Caco-2 (cell line): ENCODE measurements around the gene WNT10A. TPM values are rescaled to one million over a fixed set of nuclear protein-coding genes. Genes with fewer than 3 reads are reported as not detected.

ENCODE experiments used
- BruUV-seq: library from RNA; stranded (reverse); fragments of 400-500 nt; replicated peaks from 2 replicates; lab custom pipeline; 2021; lab: Mats Ljungman, UMichigan
- CTCF ChIA-PET: fragments of 300-600 bp; sonication (Branson Sonifier 250); formaldehyde crosslinking; loops from one replicate; lab custom pipeline; 2022; ENCODE audit warnings: antibody characterized with exemption; lab: Charles Lee
- POLR2A ChIA-PET: fragments of 300-600 bp; sonication (Branson Sonifier 250); formaldehyde crosslinking; loops from one replicate; lab custom pipeline; 2022; ENCODE audit warnings: antibody characterized with exemption; lab: Charles Lee
- DNase-seq, 2 experiments: peaks; one replicate each; pipeline versions ENCODE4 v3.0.0 to v3.0.0-alpha.2; 2020 to 2022
- H3K27me3 ChIP-seq: replicated peaks from 2 replicates; pipeline ENCODE4 v1.6.0; 2011; ENCODE audit warnings: low read length; ENCODE audit not compliant: control insufficient read depth, insufficient read depth
- H3K36me3 ChIP-seq: 2 replicates; pipeline ENCODE4 v1.5.1; 2011; ENCODE audit warnings: low read length; ENCODE audit not compliant: control insufficient read depth, insufficient read depth
- H3K4me1 ChIP-seq: fragments of 250-450 bp; sonication (Bioruptor Pico); 2 replicates; pipeline ENCODE4 v1.5.1; 2020; ENCODE audit warnings: mild to moderate bottlenecking
- H3K4me3 ChIP-seq: 2 replicates; pipeline ENCODE4 v1.5.1; 2011; ENCODE audit warnings: low read depth, mild to moderate bottlenecking, control low read depth, low read length
- H3K9me3 ChIP-seq: fragments of 250-450 bp; sonication (Bioruptor Pico); 2 replicates; pipeline ENCODE4 v1.5.1; 2020; ENCODE audit warnings: mild to moderate bottlenecking, moderate library complexity
- H3K27ac Mint-ChIP-seq: one replicate; pipeline ENCODE4 v1.8.0; 2022; ENCODE audit warnings: mixed read lengths; ENCODE audit not compliant: unreplicated experiment
- H3K27me3 Mint-ChIP-seq: one replicate; pipeline ENCODE4 v1.8.0; 2022; ENCODE audit warnings: mixed read lengths; ENCODE audit not compliant: insufficient read depth, unreplicated experiment
- H3K36me3 Mint-ChIP-seq: one replicate; pipeline ENCODE4 v1.8.0; 2022; ENCODE audit warnings: mild to moderate bottlenecking, mixed read lengths; ENCODE audit not compliant: insufficient read depth, unreplicated experiment
- H3K4me1 Mint-ChIP-seq: one replicate; pipeline ENCODE4 v1.8.0; 2022; ENCODE audit warnings: low read depth, mixed read lengths; ENCODE audit not compliant: unreplicated experiment
- H3K4me3 Mint-ChIP-seq: one replicate; pipeline ENCODE4 v1.8.0; 2022; ENCODE audit warnings: mild to moderate bottlenecking, moderate library complexity, mixed read lengths; ENCODE audit not compliant: unreplicated experiment
- H3K9me3 Mint-ChIP-seq: one replicate; pipeline ENCODE4 v1.8.0; 2022; ENCODE audit warnings: mixed read lengths; ENCODE audit not compliant: unreplicated experiment
- CTCF ChIP-seq, 2 experiments: fragments of 200-600 bp in 1 of 2; IDR thresholded peaks; 1 replicate in 1 of 2; 2 replicates in 1 of 2; pipeline versions ENCODE4 v1.5.1 to v1.8.0; 2011 to 2022; ENCODE audit warnings: antibody characterized with exemption in 1 of 2, control low read depth in 1 of 2, inconsistent platforms in 1 of 2, low read depth in 1 of 2, low read length in 1 of 2, mild to moderate bottlenecking in 1 of 2, moderate library complexity in 1 of 2; ENCODE audit not compliant: insufficient read depth in 1 of 2, severe bottlenecking in 1 of 2, unreplicated experiment in 1 of 2
- intact Hi-C: fragments of 100-400 bp; cut with micrococcal nuclease; formaldehyde crosslinking; loops from one replicate; pipeline ENCODE4 v1.10.0; 2022; ENCODE audit not compliant: unreplicated experiment
- total RNA-seq: library from RNA; stranded (reverse); gene quantifications from 2 replicates; pipeline ENCODE4 v1.2.3, GENCODE V29; 2022

Gene WNT10A
- total RNA-seq, 1 experiment from 2014 or later, result 1.2 TPM

DNA sequence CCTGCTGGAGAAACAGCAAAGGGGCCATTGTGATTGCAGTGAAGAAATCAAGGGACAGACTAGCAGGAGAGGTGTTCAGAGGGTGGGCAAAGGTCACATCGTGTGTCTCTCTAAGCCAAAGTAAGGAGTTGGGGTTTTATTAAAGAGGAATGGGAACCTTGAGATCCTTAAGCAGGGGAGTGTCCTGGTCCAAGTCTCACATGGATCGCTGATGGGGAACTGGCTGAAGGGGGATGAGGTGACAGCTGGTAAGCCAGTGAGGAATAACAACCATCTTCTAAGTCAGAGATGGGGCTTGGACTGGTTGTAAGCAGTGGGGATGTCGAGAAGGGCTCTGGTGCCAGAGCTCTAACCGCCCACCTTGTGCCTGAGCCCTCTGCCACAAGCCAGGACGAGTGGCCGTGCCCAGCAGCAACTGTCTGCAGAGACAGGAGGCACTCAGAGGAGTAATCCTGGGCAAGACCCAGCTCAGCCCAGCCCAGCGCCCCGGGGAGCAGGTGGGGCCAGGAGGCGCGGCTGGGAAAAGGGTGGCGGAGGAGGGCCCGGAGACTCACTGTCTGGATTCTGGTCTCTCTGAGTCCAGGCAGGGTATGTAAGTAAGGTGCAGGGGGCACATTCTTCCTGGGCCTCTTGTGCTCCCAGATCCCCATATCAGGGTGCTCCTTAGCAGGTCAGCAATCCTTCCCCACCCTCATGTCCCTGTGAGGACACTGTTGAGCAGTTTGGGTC lies 13.7 kb downstream of the WNT10A start:
- Histone ChIP-seq H3K27me3 (no peaks in the 10 kb centered on the region), H3K4me1 (peaks cover 52% of the 10 kb centered on the region), H3K9me3 (no peaks in the 10 kb centered on the region), H3K36me3 (no peaks in the 10 kb centered on the region), H3K4me3 (no peak overlapping the region)
- no peaks in the 10 kb centered on the region for H3K27me3 Mint-ChIP-seq
- peaks cover 13% of the 10 kb centered on the region for H3K36me3 Mint-ChIP-seq
- no TSS peak for BruUV-seq
- peaks cover 45% of the 10 kb centered on the region for H3K4me1 Mint-ChIP-seq
- ChIA-PET CTCF (interaction anchor here (0.6 to 2.5 kb wide), 5 partner anchors 9 to 110 kb away, joined by 3 to 11 read pairs (median 3); no protein-coding TSS in a partner anchor), POLR2A (interaction anchor here (0.5 kb wide), 1 partner anchor 400 kb away, joined by 3 read pairs; no protein-coding TSS in a partner anchor)
- H3K4me3 Mint-ChIP-seq, result peak overlapping the region; percentile 66
- no peaks in the 10 kb centered on the region for H3K9me3 Mint-ChIP-seq
- intact Hi-C loops, result no loop called here
- peak overlapping the region; percentile 78 for H3K27ac Mint-ChIP-seq
- no peak for TF ChIP-seq CTCF (IDR thresholded peaks at IDR 0.05; ENCODE audit: insufficient read depth in 1 of 2, low read depth in 1 of 2, low read length in 1 of 2, severe bottlenecking in 1 of 2, unreplicated experiment in 1 of 2)
- DNase-seq, result peak in 1 of 2 experiments; percentile 43

DNA sequence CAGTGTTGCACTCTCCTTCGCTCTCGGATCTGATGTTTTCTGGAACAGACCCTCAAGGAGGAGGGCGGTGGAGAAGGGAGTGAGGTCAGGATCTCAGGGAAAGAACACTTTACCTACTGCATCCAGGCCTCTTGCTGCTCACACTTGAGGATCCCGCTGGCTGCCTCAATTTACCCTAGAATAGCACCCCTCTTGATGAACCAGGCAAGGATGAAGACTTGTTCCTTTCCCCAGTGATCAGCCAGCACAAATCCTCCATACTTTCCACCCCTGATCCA lies 14.2 kb downstream of the WNT10A start:
- no peaks in the 10 kb centered on the region for H3K27me3 ChIP-seq

More for the DNA sequence above, 14.2 kb downstream of the WNT10A start:
- Histone ChIP-seq H3K4me3 (no peak overlapping the region), H3K4me1 (peaks cover 52% of the 10 kb centered on the region), H3K36me3 (no peaks in the 10 kb centered on the region), H3K9me3 (no peaks in the 10 kb centered on the region)
- no peak for DNase-seq
- CTCF ChIA-PET, result interaction anchor here (1.3 to 2.5 kb wide), 2 partner anchors 10 to 18 kb away, joined by 3 to 11 read pairs; no protein-coding TSS in a partner anchor
- POLR2A ChIA-PET, result interaction anchor here (0.5 to 1.0 kb wide), 2 partner anchors 15 to 400 kb away, joined by 3 to 5 read pairs; partner anchors contain the start of gene WNT10A
- Mint-ChIP-seq H3K9me3 (no peaks in the 10 kb centered on the region), H3K27me3 (no peaks in the 10 kb centered on the region), H3K4me3 (peak overlapping the region; percentile 66), H3K36me3 (peaks cover 13% of the 10 kb centered on the region), H3K4me1 (peaks cover 45% of the 10 kb centered on the region), H3K27ac (peak overlapping the region; percentile 78)
- no peak for TF ChIP-seq CTCF (IDR thresholded peaks at IDR 0.05; ENCODE audit: insufficient read depth in 1 of 2, low read depth in 1 of 2, low read length in 1 of 2, severe bottlenecking in 1 of 2, unreplicated experiment in 1 of 2)
- BruUV-seq, result TSS peak; percentile 39
- intact Hi-C loops, result loop anchor here (5.0 kb wide), 1 partner anchor 67 kb away; no protein-coding TSS in a partner anchor
